Measurements from ENCODE around the gene MKX. TPM values are rescaled to one million over a fixed set of nuclear protein-coding genes. Genes with fewer than 3 reads are reported as not detected.

MKX gene
- total RNA-seq, 4 donors from 2014 or later = 0.84 to 1.3 (median 1.1) TPM

DNA sequence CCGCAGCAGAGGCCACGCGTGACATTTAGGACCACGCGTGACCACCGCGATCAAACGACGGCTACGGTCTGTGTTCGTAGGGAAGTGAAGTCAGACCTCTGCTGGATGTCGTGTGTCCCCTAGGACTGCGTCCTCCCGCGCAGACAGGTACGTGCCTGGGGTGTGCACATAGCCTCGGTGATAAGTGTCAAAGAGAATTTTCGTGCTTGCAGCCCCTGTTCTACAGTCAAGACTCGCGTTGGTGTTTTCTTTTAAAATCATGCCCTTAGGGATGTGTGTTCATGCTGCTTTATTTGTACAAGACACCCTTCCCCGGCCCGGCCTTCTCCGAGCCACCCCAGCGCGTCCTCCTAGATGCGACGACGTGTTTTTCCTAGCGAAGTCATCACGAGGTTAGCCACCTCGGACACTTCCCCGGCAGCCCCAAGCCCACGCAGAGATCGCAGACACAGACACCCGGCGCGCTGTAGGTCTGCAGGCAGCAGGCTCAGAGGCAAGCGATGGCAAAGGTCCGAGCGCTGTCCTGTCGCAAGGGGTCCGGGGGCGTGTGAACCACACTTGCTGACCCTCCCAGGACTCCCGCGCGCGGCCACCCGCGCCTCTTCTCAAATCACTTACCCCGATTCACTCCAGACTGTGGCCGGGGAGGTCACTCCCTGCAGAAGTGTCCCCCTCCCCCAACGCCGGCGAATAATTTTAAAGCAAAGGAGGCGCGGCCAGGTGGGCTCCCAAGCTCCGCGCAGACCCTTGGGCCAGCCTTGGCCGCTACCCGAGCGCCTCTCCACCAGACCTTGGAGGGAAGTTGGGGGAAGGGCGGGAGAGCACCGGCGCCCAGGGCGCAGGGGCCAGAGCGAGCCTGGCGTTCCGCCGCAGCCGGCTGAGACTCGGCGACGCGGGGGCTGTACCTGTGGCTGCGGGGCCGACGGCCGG lies 552 bp downstream of the MKX start:
- DNase-seq (ENCODE audit: low spot score in 2 of 2) = peak in 1 of 2 donors; percentile 86
- WGBS, 2 donors = 3 to 5% methylated on average over 64 to 78 of the region's 78 CpGs
- peak overlapping the region; percentile 5 for H3K4me3 ChIP-seq (ENCODE audit: low read depth, poor library complexity, severe bottlenecking)
- intact Hi-C loops (cut with DNase I; ENCODE audit: low total_unique reads) = loop anchor here (10.0 kb wide), 1 partner anchor 650 kb away; no protein-coding TSS in a partner anchor
- TF ChIP-seq, protein P1, sequence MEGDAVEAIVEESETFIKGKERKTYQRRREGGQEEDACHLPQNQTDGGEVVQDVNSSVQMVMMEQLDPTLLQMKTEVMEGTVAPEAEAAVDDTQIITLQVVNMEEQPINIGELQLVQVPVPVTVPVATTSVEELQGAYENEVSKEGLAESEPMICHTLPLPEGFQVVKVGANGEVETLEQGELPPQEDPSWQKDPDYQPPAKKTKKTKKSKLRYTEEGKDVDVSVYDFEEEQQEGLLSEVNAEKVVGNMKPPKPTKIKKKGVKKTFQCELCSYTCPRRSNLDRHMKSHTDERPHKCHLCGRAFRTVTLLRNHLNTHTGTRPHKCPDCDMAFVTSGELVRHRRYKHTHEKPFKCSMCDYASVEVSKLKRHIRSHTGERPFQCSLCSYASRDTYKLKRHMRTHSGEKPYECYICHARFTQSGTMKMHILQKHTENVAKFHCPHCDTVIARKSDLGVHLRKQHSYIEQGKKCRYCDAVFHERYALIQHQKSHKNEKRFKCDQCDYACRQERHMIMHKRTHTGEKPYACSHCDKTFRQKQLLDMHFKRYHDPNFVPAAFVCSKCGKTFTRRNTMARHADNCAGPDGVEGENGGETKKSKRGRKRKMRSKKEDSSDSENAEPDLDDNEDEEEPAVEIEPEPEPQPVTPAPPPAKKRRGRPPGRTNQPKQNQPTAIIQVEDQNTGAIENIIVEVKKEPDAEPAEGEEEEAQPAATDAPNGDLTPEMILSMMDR (IDR thresholded peaks at IDR 0.05) = no peak
- no peak for TF ChIP-seq POLR2A (IDR thresholded peaks at IDR 0.05)

DNA sequence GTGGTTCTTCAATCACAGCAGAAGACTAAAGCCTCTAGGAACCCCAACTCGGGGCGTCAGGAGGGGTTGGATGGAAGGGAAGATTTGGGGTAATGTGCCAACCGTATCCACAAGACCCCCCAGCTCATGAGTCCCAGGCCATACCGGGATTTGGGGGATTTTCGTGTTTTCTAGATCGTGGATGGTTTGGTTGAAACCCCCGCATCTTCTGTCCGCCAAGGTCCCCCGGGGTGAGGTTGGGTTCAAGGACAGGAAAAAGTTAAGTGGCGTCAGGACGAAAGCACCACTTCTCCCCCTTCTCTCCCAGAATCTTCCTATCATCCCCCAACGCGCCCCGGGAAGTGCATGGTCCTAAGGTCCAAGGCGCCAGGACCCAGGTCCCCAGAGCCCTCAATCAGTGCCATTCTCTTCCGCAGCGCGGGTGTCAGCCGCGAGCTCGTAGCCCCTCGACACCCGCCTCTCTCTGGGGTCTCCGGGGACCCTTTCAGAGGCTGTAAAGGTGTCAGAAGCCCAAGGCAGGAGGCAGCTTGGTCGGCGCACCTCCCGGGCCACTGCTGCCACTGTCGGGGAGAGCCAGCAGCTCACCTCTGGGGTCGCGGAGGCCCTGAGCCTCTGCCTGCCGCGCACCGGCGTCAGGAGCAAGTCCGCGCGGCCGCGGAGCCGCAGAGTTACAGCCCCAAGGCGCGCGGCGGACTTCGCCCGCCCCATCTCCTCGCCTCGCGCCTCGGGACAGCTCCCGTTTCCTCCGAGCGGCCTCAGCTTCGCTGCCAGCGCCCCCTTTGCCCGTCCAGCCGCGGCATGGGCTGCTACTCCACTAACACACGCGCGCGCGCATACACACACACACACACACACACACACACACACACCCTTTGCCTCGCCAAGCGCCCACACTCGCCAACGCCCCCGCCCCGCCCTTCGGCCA lies 1.5 kb downstream of the MKX start:
- TF ChIP-seq, protein P1 (IDR thresholded peaks at IDR 0.05) = no peak
- TF ChIP-seq POLR2A (IDR thresholded peaks at IDR 0.05) = no peak
- peak overlapping the region; percentile 5 for H3K4me3 ChIP-seq (ENCODE audit: low read depth, poor library complexity, severe bottlenecking)
- WGBS, 2 donors = 0 to 1% methylated on average over 57 to 69 of the region's 70 CpGs
- intact Hi-C loops (cut with DNase I; ENCODE audit: low total_unique reads) = loop anchor here (10.0 kb wide), 1 partner anchor 651 kb away; no protein-coding TSS in a partner anchor
- peak in 1 of 2 donors; percentile 86 for DNase-seq (ENCODE audit: low spot score in 2 of 2)

DNA sequence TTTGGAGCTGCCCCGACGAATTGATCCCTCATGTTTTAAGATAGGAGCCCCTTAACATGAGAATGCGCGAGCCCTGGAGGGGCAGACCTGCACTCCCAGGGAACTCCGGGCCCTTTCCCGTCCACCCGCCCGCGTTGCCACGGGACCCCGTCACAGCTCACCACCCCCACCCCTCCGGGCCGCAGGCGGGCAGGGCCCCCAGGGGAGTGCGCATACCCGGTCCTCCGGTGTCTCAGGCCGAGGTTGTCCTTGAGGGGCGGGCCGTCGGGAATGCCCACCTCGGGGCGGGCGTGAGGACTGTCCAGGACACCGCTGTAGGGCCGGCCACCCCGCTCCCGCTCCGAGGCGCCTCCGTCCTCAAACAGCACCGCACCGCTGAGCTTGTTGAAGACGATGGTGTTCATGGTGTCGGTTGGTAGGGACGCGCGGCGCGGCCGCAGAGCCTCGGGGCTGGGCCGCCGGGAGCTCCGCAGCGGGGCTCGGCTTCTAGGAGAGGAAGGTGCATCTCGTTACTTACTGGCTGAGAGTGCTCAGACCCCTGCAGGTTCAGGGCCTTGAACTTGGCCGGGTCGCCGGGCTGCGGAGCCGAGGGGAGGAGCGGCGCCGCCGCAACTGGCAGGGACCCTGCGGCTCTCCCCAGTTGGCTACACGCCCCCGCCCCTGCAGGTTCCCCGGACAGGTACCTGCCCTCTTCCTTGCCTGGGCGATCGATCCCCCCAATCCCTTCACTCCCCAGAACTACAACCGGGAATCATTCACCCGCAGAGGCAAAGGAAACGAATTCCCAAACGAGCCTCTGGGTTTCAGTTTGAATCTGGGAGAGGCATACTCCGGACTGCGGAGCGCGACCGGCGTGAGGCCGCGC lies 2.4 kb downstream of the MKX start:
- WGBS, 2 donors = 0 to 1% methylated on average over 24 to 46 of the region's 75 CpGs
- peak overlapping the region; percentile 45 for H3K4me3 ChIP-seq (ENCODE audit: low read depth, poor library complexity, severe bottlenecking)
- DNase-seq (ENCODE audit: low spot score in 2 of 2) = peak in 1 of 2 donors; percentile 89
- TF ChIP-seq, protein P1 (IDR thresholded peaks at IDR 0.05) = no peak
- intact Hi-C loops (cut with DNase I; ENCODE audit: low total_unique reads) = loop anchor here (10.0 kb wide), 1 partner anchor 652 kb away; no protein-coding TSS in a partner anchor

DNA sequence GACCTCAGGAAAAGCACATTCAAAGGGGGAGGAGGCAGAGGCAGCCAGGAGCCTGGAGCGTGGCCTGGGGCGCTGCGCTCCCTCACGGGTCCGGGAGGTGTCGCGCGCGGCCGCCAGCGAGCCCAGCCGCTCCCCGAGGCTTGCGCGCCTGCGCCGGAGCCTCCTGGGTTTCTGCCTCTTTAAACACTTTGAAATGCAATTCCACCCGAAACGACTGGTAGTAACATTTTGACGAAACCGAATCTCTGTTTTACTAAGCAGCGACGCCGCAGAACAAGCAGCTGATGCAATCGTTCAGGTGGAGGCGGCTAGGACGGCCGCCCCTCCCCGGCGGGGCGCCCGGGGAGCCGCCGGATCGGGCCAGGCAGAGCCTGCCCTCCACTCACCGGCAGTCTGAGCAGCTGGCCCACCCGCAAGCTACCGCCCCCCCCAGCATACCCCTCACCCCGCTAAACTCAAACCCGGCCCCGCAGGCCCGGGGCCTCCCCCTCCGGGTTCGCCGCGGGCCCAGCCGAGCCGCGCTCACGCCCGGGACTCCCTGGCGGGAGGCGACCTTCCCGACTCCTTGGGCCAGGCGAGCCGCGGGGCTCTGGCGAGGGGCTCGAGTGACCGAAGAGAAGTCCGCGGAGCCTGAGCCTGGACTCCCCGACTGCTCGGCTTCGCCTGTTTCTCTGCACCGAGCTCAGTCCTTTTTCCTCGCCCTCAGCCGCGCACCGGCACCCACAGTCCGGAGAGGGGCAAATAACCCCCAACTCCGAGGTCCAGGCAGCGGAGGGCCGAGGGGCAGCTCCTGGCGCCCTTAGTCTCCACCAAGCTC lies 3.2 kb downstream of the MKX start:
- DNase-seq (ENCODE audit: low spot score in 2 of 2) = peak; percentile 62 to 94
- TF ChIP-seq POLR2A (IDR thresholded peaks at IDR 0.05) = no peak
- TF ChIP-seq, protein P1 (IDR thresholded peaks at IDR 0.05) = no peak
- 0 to 1% methylated on average over 51 to 58 of the region's 75 CpGs for WGBS, 2 donors
- intact Hi-C loops (cut with DNase I; ENCODE audit: low total_unique reads) = loop anchor here (10.0 kb wide), 1 partner anchor 652 kb away; no protein-coding TSS in a partner anchor
- H3K4me3 ChIP-seq (ENCODE audit: low read depth, poor library complexity, severe bottlenecking) = peak overlapping the region; percentile 45

Measured in lower leg skin (tissue), 4 donors.